ENCODE data around the gene GP5.

- TF ChIP-seq REPIN1 (CRISPR knock-in tag; IDR thresholded peaks at IDR 0.05; ENCODE audit: borderline replicate concordance, low read depth) = no peak
- no peak for TF ChIP-seq HNRNPK (IDR thresholded peaks at IDR 0.05; ENCODE audit: low read depth, low read length, poor library complexity, severe bottlenecking)
- TF ChIP-seq FOXA3 (CRISPR knock-in tag; IDR thresholded peaks at IDR 0.05) = no peak
- TF ChIP-seq E2F1 (CRISPR knock-in tag; IDR thresholded peaks at IDR 0.05) = no peak
- no peak for TF ChIP-seq POLR2AphosphoS2 (IDR thresholded peaks at IDR 0.05; ENCODE audit: low read depth, low read length)
- no peak for TF ChIP-seq ZBTB20 (CRISPR knock-in tag; IDR thresholded peaks at IDR 0.05; ENCODE audit: borderline replicate concordance, low read depth)
- no peak for TF ChIP-seq CEBPG (CRISPR knock-in tag; IDR thresholded peaks at IDR 0.05)
- no peak for TF ChIP-seq PATZ1 (CRISPR knock-in tag; IDR thresholded peaks at IDR 0.05)
- TF ChIP-seq IRF2 (CRISPR knock-in tag; IDR thresholded peaks at IDR 0.05) = no peak
- no peak for TF ChIP-seq PHF8 (CRISPR knock-in tag; IDR thresholded peaks at IDR 0.05)
- TF ChIP-seq, protein P1, sequence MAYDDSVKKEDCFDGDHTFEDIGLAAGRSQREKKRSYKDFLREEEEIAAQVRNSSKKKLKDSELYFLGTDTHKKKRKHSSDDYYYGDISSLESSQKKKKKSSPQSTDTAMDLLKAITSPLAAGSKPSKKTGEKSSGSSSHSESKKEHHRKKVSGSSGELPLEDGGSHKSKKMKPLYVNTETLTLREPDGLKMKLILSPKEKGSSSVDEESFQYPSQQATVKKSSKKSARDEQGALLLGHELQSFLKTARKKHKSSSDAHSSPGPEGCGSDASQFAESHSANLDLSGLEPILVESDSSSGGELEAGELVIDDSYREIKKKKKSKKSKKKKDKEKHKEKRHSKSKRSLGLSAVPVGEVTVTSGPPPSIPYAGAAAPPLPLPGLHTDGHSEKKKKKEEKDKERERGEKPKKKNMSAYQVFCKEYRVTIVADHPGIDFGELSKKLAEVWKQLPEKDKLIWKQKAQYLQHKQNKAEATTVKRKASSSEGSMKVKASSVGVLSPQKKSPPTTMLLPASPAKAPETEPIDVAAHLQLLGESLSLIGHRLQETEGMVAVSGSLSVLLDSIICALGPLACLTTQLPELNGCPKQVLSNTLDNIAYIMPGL (CRISPR knock-in tag; IDR thresholded peaks at IDR 0.05; ENCODE audit: borderline replicate concordance in 1 of 2, low read depth in 1 of 2) = no peak
Measured at GRCh38 chr3:194443901-194444300, 44.8 kb upstream of the GP5 start.
